HCT116 (cell line): ENCODE data around the gene C1QA. TPM values are rescaled to one million over a fixed set of nuclear protein-coding genes. Genes with fewer than 3 reads are reported as not detected.

ENCODE experiments used
- ATAC-seq: fragments of 200-7000 bp; cut with Tn5 transposase; 2 replicates; pipeline ENCODE4 v1.9.1; 2020; ENCODE audit warnings: mild to moderate bottlenecking, moderate library complexity
- BruUV-seq: library from RNA; stranded (reverse); fragments of 400-500 nt; replicated peaks from 2 replicates; lab custom pipeline; 2021; lab: Mats Ljungman, UMichigan
- CTCF ChIA-PET: fragments of 300-600 bp; sonication (Branson Sonifier 250); formaldehyde crosslinking; loops from one replicate; lab custom pipeline; 2021; ENCODE audit warnings: antibody characterized with exemption; lab: Charles Lee
- POLR2A ChIA-PET: fragments of 300-600, 350-600 bp; sonication (Branson Sonifier 250); formaldehyde crosslinking; loops from one replicate; lab custom pipeline; 2021; ENCODE audit warnings: antibody characterized with exemption; lab: Charles Lee
- RAD21 ChIA-PET, 2 experiments: fragments of 300-600 bp; sonication (Branson Sonifier 250); formaldehyde crosslinking; loops; one replicate each; lab custom pipeline; 2023; ENCODE audit warnings: low total read pairs in 2 of 2; ENCODE audit not compliant: uncharacterized antibody in 2 of 2, unreplicated experiment in 2 of 2, low non-redundant PET in 1 of 2; lab: Charles Lee
- DNase-seq: peaks from one replicate; pipeline ENCODE4 v3.0.0-alpha.2; 2010; ENCODE audit warnings: low read depth, low spot score
- H2AFZ ChIP-seq: fragments of 200-600 bp; shearing (Covaris generic), sonication (generic); 2 replicates; pipeline ENCODE4 v1.6.1; 2017; ENCODE audit warnings: low read depth, mixed run types, mixed read lengths, antibody characterized with exemption, low read length; ENCODE audit not compliant: poor library complexity, severe bottlenecking
- H3K27ac ChIP-seq: 2 replicates; pipeline ENCODE4 v1.5.1; 2012; ENCODE audit warnings: low read depth, low read length
- H3K27me3 ChIP-seq: fragments of 200-600 bp; sonication (generic); 2 replicates; pipeline ENCODE4 v1.6.1; 2016; ENCODE audit warnings: mixed run types, low read length, mixed read lengths; ENCODE audit not compliant: insufficient read depth
- H3K36me3 ChIP-seq, 2 experiments: fragments of 200-500 bp in 1 of 2; fragments of 200-600 bp in 1 of 2; sonication (Bioruptor generic) in 1 of 2; sonication (generic) in 1 of 2; 2 replicates each; pipeline versions ENCODE4 v1.5.1 to v1.6.1; 2014 to 2016; ENCODE audit warnings: low read length in 2 of 2, inconsistent platforms in 1 of 2, mixed read lengths in 1 of 2, mixed run types in 1 of 2; ENCODE audit not compliant: insufficient read depth in 2 of 2, control insufficient read depth in 1 of 2
- H3K4me1 ChIP-seq, 2 experiments: fragments of 200-600 bp in 1 of 2; sonication (generic) in 1 of 2; 2 replicates each; pipeline versions ENCODE4 v1.5.1 to v1.6.1; 2012 to 2017; ENCODE audit warnings: low read length in 2 of 2, inconsistent platforms in 1 of 2, mild to moderate bottlenecking in 1 of 2, mixed read lengths in 1 of 2, mixed run types in 1 of 2, moderate library complexity in 1 of 2; ENCODE audit not compliant: insufficient read depth in 2 of 2, control insufficient read depth in 1 of 2
- H3K4me2 ChIP-seq: fragments of 200-600 bp; sonication (generic); 2 replicates; pipeline ENCODE4 v1.6.1; 2017; ENCODE audit warnings: mixed run types, low read length, mixed read lengths
- H3K4me3 ChIP-seq, 2 experiments: fragments of 200-600 bp in 1 of 2; sonication (generic) in 1 of 2; replicated peaks in 1 of 2; 2 replicates each; pipeline ENCODE4 v1.5.1; 2011 to 2016; ENCODE audit warnings: low read length in 2 of 2, control low read depth in 1 of 2, low read depth in 1 of 2, mild to moderate bottlenecking in 1 of 2, mixed read lengths in 1 of 2, mixed run types in 1 of 2
- H3K79me2 ChIP-seq: fragments of 200-600 bp; sonication (generic); 2 replicates; pipeline ENCODE4 v1.6.1; 2017; ENCODE audit warnings: mild to moderate bottlenecking, mixed run types, low read length, moderate library complexity, mixed read lengths; ENCODE audit not compliant: insufficient read depth
- H3K9ac ChIP-seq: fragments of 200-600 bp; sonication (generic); 2 replicates; pipeline ENCODE4 v1.6.1; 2016; ENCODE audit warnings: low read length, mixed read lengths
- H3K9me2 ChIP-seq: fragments of 200-600 bp; sonication (generic), shearing (Covaris generic); 2 replicates; pipeline ENCODE4 v1.6.1; 2017; ENCODE audit warnings: mixed run types, mild to moderate bottlenecking, moderate library complexity; ENCODE audit not compliant: insufficient read depth
- H3K9me3 ChIP-seq, 2 experiments: fragments of 200-500 bp in 1 of 2; fragments of 200-600 bp in 1 of 2; sonication (Bioruptor generic) in 1 of 2; sonication (generic) in 1 of 2; 2 replicates each; pipeline ENCODE4 v1.6.1; 2014 to 2017; ENCODE audit warnings: low read length in 2 of 2, mixed read lengths in 2 of 2, inconsistent platforms in 1 of 2, low read depth in 1 of 2, mild to moderate bottlenecking in 1 of 2, mixed run types in 1 of 2, moderate library complexity in 1 of 2; ENCODE audit not compliant: control insufficient read depth in 1 of 2, insufficient read depth in 1 of 2
- H4K20me1 ChIP-seq: fragments of 200-600 bp; sonication (generic), shearing (Covaris generic); 2 replicates; pipeline ENCODE4 v1.6.1; 2017; ENCODE audit warnings: mixed run types, mild to moderate bottlenecking, moderate library complexity; ENCODE audit not compliant: insufficient read depth
- CTCF ChIP-seq, 3 experiments: fragments of 200-600 bp in 1 of 3; sonication (generic) in 1 of 3; IDR thresholded peaks in 2 of 3; conservative IDR thresholded peaks in 1 of 3; 2 replicates each; pipeline ENCODE4 v1.5.1; 2012 to 2017; ENCODE audit warnings: low read depth in 2 of 3, low read length in 2 of 3, antibody characterized with exemption in 1 of 3, borderline replicate concordance in 1 of 3, control low read depth in 1 of 3, mild to moderate bottlenecking in 1 of 3, mixed read lengths in 1 of 3, mixed run types in 1 of 3, moderate library complexity in 1 of 3; ENCODE audit not compliant: insufficient read depth in 1 of 3
- EGR1 ChIP-seq: IDR thresholded peaks from 2 replicates; pipeline ENCODE4 v1.6.1; 2012; ENCODE audit warnings: low read depth
- EZH2phosphoT487 ChIP-seq: fragments of 200-600 bp; IDR thresholded peaks from 2 replicates; pipeline ENCODE4 v1.6.1; 2018; ENCODE audit warnings: antibody characterized with exemption, borderline replicate concordance
- JUND ChIP-seq: IDR thresholded peaks from 2 replicates; pipeline ENCODE4 v1.6.1; 2012
- POLR2A ChIP-seq: IDR thresholded peaks from 2 replicates; pipeline ENCODE4 v1.7.0; 2011; ENCODE audit warnings: borderline replicate concordance; ENCODE audit not compliant: insufficient read depth, insufficient read length; ENCODE audit errors: extremely low read depth
- POLR2AphosphoS5 ChIP-seq: IDR thresholded peaks from 2 replicates; pipeline ENCODE4 v1.6.1; 2011; ENCODE audit warnings: mild to moderate bottlenecking, low read depth, low read length, moderate library complexity
- RAD21 ChIP-seq: IDR thresholded peaks from 2 replicates; pipeline ENCODE4 v1.6.1; 2012; ENCODE audit warnings: low read depth, mild to moderate bottlenecking
- SP1 ChIP-seq: IDR thresholded peaks from 2 replicates; pipeline ENCODE4 v1.6.1; 2012; ENCODE audit warnings: low read depth
- SRF ChIP-seq: IDR thresholded peaks from 2 replicates; pipeline ENCODE4 v1.6.1; 2012; ENCODE audit warnings: low read depth
- ZBTB33 ChIP-seq: IDR thresholded peaks from 2 replicates; pipeline ENCODE4 v1.6.1; 2011; ENCODE audit warnings: mild to moderate bottlenecking, low read length, moderate library complexity; ENCODE audit not compliant: insufficient replicate concordance; ENCODE audit errors: extremely low read depth
- intact Hi-C: fragments of 100-400 bp; cut with micrococcal nuclease; formaldehyde crosslinking; loops from 2 replicates; pipeline ENCODE4 v1.10.0; 2022
- total RNA-seq: library from RNA; stranded (reverse); gene quantifications from one replicate; pipeline ENCODE4 v1.2.1, GENCODE V29; 2021; ENCODE audit not compliant: unreplicated experiment

The C1QA gene
- total RNA-seq, 1 experiment from 2014 or later, result 0.91 TPM

- Histone ChIP-seq H3K4me1 (no peaks in the 10 kb centered on the region), H3K9me2 (no peaks in the 10 kb centered on the region), H4K20me1 (no peaks in the 10 kb centered on the region), H3K4me3 (no peak overlapping the region), H3K27me3 (peaks cover 12% of the 10 kb centered on the region; the same call in 1 of the 2 replicates), H2AFZ (no peak overlapping the region), H3K36me3 (no peaks in the 10 kb centered on the region), H3K4me2 (no peak overlapping the region), H3K79me2 (no peaks in the 10 kb centered on the region), H3K27ac (no peak overlapping the region), H3K9ac (no peak overlapping the region), H3K9me3 (no peaks in the 10 kb centered on the region)
- RAD21 ChIA-PET, result no interaction called here
- intact Hi-C loops, result loop anchor here (1.0 kb wide), 2 partner anchors 265 to 299 kb away; no protein-coding TSS in a partner anchor
- peak; percentile 24 for DNase-seq
- TF ChIP-seq RAD21, result peak; percentile 89
- TF ChIP-seq CTCF (IDR thresholded peaks at IDR 0.05 in 2 of 3, conservative IDR thresholded peaks at IDR 0.05 in 1 of 3; ENCODE audit: borderline replicate concordance in 1 of 3, insufficient read depth in 1 of 3, low read depth in 2 of 3, low read length in 2 of 3), result peak; percentile 67 to 78 (median 72); a peak in 5 of 6 replicates
- no peak for TF ChIP-seq JUND
- peak; percentile 70 for ATAC-seq
- CTCF ChIA-PET, result interaction anchor here (0.6 to 2.5 kb wide), 2 partner anchors 264 to 298 kb away, joined by 3 to 18 read pairs; no protein-coding TSS in a partner anchor
- POLR2A ChIA-PET, result no interaction called here
- BruUV-seq, result no TSS peak
Observed at GRCh38 chr1:22665752-22666151, 29.3 kb downstream of the C1QA start.

GRCh38 chr1:22666412-22666811 lies 30.0 kb downstream of the C1QA start:
- POLR2A ChIA-PET, result no interaction called here
- H3K27ac ChIP-seq, result no peak overlapping the region
- no peak for TF ChIP-seq EGR1
- no peak for TF ChIP-seq CTCF (IDR thresholded peaks at IDR 0.05 in 2 of 3, conservative IDR thresholded peaks at IDR 0.05 in 1 of 3; ENCODE audit: borderline replicate concordance in 1 of 3, insufficient read depth in 1 of 3, low read depth in 2 of 3, low read length in 2 of 3)
- TF ChIP-seq POLR2AphosphoS5, result no peak
- no peak for TF ChIP-seq JUND
- no peak for TF ChIP-seq SP1
- TF ChIP-seq ZBTB33, result no peak
- TF ChIP-seq EZH2phosphoT487, result no peak
- TF ChIP-seq SRF, result no peak
- no peak for TF ChIP-seq POLR2A
- TF ChIP-seq, all 23 proteins: peak for 0
- no peaks in the 10 kb centered on the region for H3K4me1 ChIP-seq
- H3K9me2 ChIP-seq, result no peaks in the 10 kb centered on the region
- RAD21 ChIA-PET, result no interaction called here
- ATAC-seq (no peak), DNase-seq (no peak)
- H3K79me2 ChIP-seq, result no peaks in the 10 kb centered on the region
- H4K20me1 ChIP-seq, result no peaks in the 10 kb centered on the region
- H3K9me3 ChIP-seq, result no peaks in the 10 kb centered on the region
- intact Hi-C loops, result no loop called here
- H3K36me3 ChIP-seq, result no peaks in the 10 kb centered on the region
- peaks cover 15% of the 10 kb centered on the region; the same call in 1 of the 2 replicates for H3K27me3 ChIP-seq
- no peak overlapping the region for H2AFZ ChIP-seq
- no peak overlapping the region for H3K4me2 ChIP-seq
- CTCF ChIA-PET, result interaction anchor here (1.4 to 2.5 kb wide), 2 partner anchors 196 to 264 kb away, joined by 4 to 18 read pairs; no protein-coding TSS in a partner anchor
- H3K4me3 ChIP-seq, result no peak overlapping the region
- BruUV-seq, result no TSS peak
- H3K9ac ChIP-seq, result no peak overlapping the region
